ENCODE measurements around the gene LPIN1.

LPIN1 gene

DNA sequence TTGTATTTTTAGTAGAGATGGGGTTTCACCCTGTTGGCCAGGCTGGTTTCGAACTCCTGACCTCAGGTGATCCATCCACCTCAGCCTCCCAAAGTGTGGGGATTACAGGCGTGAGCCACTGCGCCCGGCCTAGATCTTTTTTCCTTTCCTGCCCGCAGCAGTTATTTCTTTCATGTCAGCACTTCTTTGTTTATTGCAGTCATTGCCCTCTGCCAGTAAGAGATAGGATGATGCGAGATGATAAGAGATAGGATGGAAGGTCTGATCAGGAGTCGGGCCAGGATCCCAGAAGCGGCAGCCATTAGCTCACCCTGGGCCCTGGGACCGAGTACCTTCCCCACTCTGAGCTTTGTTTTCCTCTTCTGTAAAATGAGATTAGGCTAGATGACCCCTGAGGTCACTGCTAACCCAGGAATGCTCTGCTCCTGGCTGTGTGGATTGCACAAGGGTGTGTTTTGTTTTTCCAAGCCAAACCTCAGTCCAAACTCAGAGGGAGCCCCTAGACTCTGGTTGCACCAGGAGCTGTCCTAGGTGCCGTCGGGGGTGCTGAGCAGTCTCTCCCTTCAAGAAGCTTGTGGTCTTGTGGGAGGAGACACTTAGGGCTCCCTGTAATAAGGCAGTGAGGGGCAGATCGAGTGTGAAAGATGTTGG lies 63.3 kb downstream of the LPIN1 start:
- TF ChIP-seq GATA3 (IDR thresholded peaks at IDR 0.05; ENCODE audit: low read depth, low read length) (no peak), GATA2 (IDR thresholded peaks at IDR 0.05; ENCODE audit: low read depth, low read length) (no peak)

DNA sequence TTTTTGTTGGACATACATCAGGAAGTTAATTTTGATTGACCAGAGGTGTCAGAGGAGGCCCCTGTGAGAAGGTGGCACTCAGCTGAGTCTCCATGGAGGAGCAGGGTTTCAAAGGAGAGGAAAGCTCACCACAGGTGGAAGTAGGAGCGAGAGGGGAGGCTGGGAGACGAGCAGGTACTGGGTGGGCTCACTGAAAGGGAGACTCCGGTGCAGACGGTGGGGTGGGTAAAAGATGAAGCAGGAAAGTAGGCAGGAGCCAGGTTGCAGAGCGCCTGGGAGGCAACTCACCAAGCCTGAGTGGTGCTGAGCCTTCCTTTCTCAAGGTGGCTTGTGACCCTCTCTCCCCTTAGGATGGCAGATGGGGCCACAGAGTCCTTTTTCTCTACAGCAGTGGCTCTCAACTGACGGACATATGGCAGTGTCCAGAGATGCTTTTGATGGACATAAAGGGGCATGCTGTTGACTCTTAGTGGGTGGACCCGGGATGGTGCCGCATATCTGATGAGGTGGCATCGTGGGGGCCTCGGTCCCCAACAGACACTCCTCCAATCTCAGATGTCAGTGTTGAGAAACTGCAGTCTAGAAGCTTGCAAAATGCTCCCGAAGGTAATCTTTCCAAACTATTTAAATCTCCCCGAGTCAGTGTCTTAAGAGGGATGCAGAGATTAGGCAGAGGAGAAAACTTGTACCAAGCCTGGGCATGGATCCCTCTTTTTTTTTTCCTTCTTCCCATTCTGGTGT lies 64.0 kb downstream of the LPIN1 start:
- TF ChIP-seq GATA2 (IDR thresholded peaks at IDR 0.05; ENCODE audit: low read depth, low read length) (no peak), GATA3 (IDR thresholded peaks at IDR 0.05; ENCODE audit: low read depth, low read length) (no peak)

DNA sequence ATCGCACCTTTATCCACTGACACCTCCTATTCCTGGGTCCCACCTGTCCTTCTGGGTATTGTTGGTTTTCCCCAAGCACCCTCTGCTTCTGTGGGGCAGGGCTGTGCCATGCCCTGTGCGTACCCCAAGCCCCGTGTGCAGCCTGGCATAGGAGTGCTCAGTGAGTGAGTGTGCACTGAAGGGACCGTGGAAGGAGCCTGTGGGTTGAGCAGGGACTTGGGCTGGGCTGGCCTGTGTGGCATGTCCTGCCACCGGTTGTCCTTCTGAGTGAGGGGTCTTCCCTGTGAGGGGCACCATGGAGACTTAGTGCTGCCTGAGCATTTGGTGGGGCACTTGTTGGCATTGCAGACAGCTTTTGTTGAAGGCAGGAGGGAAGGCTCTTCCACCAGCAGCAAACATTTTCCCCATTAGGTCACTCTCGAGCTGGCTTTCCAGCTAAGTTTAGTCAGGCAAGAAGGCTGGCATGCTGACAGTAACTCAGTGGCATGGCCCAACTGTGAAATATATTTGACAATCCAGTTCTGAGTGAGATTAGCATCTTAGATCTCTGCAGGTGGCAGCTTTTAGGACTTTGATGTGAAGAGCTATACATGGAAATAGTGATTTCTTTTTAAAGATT lies 64.7 kb downstream of the LPIN1 start:
- TF ChIP-seq GATA3 (IDR thresholded peaks at IDR 0.05; ENCODE audit: low read depth, low read length) (no peak), GATA2 (IDR thresholded peaks at IDR 0.05; ENCODE audit: low read depth, low read length) (no peak)

DNA sequence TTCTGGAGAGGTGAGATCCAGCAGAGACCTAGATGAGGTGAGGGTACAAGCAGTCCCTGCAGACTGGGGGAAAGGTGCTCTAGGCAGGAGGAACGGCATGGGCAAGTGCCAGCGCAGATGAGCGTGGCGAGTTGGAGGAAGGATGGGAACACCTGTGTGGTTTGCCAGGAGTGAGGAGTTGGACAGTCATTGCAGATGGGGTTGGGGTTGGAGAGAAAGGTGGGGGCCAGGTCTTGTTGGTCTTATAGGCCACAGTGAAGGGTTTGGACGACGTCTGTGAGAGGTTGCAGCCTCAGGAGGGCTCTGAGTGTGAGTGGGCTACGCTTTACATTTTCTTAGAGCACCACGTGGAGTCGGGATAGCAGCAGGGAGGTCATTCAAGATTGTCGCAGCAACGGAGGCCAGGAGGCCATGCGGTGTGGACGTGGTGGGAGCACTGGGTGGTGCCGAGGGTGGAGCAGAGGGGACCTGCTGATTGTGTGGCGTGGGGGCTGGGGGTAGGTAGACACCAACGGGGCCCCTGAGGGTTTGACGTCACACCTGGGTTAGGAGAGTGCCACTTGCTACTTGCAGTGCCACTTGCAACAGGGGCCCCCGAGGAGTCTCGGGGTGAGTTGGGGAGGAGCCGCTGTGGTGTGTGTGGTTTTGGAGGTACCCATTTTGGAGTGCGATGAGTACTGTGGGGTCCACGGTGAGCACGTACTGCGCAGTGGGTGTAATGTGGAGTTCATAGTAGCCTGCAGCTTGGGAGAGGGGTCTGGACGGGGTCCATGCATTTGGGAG lies 66.2 kb downstream of the LPIN1 start:
- TF ChIP-seq GATA2 (IDR thresholded peaks at IDR 0.05; ENCODE audit: low read depth, low read length): no peak

DNA sequence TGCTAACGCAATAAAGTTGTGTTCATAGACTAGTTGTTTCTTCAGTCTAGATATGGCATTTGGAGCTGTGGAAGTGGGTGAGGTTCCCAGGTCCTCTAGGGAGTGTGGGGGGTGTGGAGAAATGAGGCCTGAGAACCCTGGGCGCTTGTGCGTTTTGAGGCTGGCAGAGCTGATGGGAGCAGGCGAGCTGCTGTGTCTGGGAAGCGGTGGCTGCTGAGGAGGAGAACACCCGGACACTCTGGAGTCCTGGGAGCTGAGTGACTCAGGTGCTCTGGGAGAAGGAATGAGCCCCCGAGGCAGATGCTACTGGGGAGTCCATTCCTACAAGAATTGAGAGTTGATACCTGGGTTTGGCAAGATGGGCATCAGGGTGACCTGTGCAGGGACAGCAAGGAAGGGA lies 67.5 kb downstream of the LPIN1 start:
- TF ChIP-seq GATA3 (IDR thresholded peaks at IDR 0.05; ENCODE audit: low read depth, low read length): no peak
- TF ChIP-seq GATA2 (IDR thresholded peaks at IDR 0.05; ENCODE audit: low read depth, low read length): no peak

DNA sequence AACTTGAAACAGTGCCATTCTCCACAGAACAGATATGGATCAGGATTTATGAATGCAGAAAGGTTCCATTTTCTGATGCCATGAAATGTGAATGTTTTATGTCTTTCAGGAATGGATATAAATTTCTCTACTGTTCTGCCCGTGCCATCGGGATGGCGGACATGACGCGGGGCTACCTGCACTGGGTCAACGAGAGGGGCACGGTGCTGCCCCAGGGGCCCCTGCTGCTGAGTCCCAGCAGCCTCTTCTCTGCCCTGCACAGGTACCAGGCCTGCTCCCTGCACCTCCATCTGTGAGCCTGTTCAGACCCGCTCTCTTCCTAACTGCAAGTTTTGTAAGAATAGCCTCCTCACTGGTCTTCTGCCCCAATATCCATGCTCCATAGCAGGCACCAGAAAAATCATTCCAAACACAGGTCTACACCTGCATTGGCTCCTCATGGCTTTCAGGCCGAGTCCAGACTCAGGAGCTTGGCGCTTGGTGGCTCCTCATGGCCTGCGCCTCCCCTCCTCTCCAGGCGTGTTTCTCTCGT lies 68.6 kb downstream of the LPIN1 start:
- no peak for TF ChIP-seq GATA2 (IDR thresholded peaks at IDR 0.05; ENCODE audit: low read depth, low read length)
- TF ChIP-seq GATA3 (IDR thresholded peaks at IDR 0.05; ENCODE audit: low read depth, low read length): no peak

DNA sequence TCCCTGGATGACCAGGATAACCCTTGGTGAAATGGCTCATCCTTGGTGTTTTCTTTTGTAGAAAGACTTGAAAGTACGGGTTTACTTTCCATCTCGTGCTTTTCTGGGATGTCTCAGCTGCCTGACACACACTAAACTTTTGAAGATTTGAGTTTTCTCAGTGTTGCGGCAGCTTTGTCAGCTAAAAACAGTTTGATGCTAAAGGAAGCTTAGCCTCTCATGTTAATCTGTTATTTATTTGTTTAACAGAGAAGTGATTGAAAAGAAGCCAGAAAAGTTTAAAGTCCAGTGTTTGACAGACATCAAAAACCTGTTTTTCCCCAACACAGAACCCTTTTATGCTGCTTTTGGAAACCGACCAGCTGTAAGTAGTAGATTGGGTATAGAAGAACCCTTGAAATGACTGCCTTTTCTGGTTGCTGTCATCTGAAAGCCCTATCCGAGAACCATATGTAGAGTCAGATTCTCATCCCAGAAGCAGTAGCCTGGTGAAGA lies 72.8 kb downstream of the LPIN1 start:
- TF ChIP-seq GATA2 (IDR thresholded peaks at IDR 0.05; ENCODE audit: low read depth, low read length) (no peak), GATA3 (IDR thresholded peaks at IDR 0.05; ENCODE audit: low read depth, low read length) (no peak)

DNA sequence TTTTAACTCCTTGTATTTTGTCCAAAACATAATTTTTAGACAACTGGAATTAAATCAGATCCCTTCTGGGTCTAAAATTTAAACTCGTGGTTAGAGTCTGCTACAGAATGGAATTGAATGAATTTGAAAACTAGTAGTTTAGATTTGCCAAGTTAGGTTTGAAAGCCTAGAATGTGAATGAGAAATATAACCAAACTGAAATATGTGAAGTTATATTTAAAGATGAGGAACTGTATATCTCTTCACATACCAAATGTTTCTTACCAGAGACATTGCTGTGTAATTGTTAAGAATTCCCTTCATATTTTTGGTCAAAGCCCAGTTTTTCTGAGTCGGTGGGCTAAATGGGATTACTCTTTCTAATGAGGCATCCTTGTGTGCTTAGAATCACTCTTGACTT lies 74.2 kb downstream of the LPIN1 start:
- TF ChIP-seq GATA2 (IDR thresholded peaks at IDR 0.05; ENCODE audit: low read depth, low read length) (no peak), GATA3 (IDR thresholded peaks at IDR 0.05; ENCODE audit: low read depth, low read length) (no peak)

DNA sequence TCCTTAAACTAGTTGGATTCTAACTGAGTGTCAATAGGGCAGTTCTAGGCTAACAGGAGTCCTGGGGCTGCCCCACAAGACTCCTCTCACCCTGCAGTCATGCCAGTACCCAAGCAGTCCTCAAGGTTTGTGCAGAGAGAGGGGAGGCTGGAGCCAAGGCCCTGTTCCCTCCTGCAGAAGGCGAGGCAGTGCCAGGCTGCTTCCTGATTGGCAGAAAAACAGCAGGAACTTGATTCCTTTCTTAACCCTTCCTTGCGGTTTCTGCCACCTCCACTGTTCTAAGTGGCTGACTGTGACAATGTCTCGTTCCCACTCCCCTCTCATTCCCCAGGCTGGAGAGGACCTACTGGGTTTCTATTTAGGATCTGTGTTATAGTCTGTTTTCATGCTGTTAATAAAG lies 75.3 kb downstream of the LPIN1 start:
- TF ChIP-seq GATA2 (IDR thresholded peaks at IDR 0.05; ENCODE audit: low read depth, low read length) (no peak), GATA3 (IDR thresholded peaks at IDR 0.05; ENCODE audit: low read depth, low read length) (no peak)

DNA sequence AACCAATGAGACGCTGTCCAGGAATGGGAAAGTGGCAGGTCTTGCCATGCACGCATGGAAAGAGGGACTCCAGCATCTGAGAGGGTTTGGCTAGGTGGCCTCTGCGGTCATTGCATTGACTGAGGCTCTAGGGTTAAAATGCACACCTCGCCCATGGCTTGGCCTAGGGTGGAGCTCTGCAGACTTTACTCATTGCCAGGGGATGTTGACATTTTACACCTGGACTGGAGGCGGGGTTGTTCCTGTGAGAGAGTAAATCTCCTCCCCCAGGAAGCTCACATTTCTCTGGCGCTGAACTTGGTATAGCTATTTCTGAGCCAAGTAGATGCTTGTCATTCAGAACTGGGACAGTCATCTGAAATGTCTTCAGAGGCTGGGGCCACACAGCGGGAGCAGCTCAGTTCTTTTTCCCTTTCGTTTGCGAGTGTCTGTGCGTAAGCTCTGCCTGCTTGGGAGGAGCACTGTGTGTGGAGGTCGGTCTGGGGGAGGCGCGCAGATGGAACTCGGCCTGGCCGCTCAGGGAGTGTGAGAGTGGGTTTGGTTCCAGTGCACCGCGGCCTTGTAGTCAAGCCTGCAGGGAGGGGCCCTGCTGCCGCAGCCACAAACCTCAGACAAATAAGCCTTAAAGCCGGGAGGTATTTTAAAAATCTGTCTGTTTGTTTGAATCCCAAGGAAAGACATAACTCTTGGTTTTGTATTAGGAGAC lies 76.5 kb downstream of the LPIN1 start:
- TF ChIP-seq GATA3 (IDR thresholded peaks at IDR 0.05; ENCODE audit: low read depth, low read length) (no peak), GATA2 (IDR thresholded peaks at IDR 0.05; ENCODE audit: low read depth, low read length) (no peak)

DNA sequence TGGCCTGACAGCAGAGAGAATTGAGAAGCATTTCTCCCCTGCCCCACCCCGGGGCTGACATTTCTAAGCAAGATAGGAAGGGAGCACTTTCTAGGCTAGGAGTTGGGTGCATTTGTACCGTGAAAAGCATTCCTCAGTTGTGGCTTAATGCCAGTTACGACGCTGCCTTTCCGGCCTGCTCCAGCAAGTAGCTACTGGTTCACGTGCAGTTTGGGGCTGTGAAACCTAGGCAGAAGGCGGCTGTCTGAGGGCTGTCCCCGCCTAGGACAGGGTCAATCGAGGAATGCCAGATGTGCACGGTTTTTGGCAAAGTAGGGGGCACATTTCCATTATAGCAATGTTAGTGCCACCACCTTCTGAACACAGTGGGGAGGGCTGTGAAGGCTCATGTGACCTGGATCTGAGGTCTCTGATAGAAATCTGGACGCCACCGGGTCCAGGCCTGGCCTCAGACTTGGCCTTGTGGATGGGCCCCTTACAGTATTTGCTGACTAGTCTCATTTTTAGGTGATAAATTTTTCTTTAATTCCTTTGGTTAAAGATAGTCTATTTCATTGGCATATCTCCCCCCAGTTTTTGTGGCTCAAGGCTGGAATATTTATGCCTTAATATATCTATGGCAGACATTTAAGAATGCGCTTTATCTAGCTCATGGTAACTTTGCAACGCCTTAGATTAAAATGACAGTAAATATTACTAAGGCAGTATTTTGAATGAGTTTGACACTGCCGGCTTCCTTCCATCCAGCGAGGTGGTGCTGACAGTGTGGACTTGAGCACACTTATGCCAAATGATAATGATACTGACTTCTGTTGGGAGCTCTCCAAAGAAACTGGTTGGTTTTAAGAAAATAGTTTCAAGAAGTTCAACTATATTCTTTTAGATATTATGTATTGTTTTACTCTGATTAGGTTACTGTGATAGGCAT lies 78.7 kb downstream of the LPIN1 start:
- TF ChIP-seq GATA3 (IDR thresholded peaks at IDR 0.05; ENCODE audit: low read depth, low read length): no peak
- no peak for TF ChIP-seq GATA2 (IDR thresholded peaks at IDR 0.05; ENCODE audit: low read depth, low read length)

DNA sequence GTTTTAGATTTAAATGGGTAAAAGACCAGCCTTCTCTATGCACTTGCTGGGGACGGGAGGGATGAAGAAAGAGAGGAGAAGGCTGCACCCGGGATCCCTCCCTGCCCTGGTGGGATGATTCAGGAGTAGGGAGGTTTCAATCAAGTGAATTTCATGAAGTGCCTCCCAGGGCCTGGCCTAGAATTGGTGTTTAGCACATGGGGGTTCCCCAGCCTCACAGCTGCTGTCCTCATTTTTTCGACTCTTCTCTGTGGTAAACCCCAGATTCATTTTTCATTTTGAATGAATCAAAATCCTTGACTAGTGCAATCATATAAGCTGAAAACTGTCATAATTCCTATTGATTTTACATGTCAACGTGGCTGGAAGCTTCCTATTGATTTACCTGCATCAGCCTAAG lies 81.1 kb downstream of the LPIN1 start:
- TF ChIP-seq GATA2 (IDR thresholded peaks at IDR 0.05; ENCODE audit: low read depth, low read length): no peak
- no peak for TF ChIP-seq GATA3 (IDR thresholded peaks at IDR 0.05; ENCODE audit: low read depth, low read length)

Data from SH-SY5Y (cell line).